ENCODE measurements around the gene TMEM225B. TPM values are rescaled to one million over a fixed set of nuclear protein-coding genes. Genes with fewer than 3 reads are reported as not detected.
"Not testable (repeated sequence)": the region's sequence is repeated elsewhere in the genome, so short reads cannot be mapped to it uniquely, and the experiment has no call there.

TMEM225B gene
- total RNA-seq, 1 experiment from 2014 or later = 0.19 TPM

DNA sequence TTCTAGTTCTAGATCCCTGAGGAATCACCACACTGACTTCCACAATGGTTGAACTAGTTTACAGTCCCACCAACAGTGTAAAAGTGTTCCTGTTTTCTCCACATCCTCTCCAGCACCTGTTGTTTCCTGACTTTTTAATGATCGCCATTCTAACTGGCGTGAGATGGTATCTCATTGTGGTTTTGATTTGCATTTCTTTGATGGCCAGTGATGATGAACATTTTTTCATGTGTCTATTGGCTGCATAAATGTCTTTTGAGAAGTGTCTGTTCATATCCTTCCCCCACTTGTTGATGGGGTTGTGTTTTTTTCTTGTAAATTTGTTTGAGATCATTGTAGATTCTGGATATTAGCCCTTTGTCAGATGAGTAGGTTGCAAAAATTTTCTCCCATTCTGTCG is 56.6 kb downstream of the TMEM225B start:
- not testable (repeated sequence) for DNase-seq (ENCODE audit: low spot score)

DNA sequence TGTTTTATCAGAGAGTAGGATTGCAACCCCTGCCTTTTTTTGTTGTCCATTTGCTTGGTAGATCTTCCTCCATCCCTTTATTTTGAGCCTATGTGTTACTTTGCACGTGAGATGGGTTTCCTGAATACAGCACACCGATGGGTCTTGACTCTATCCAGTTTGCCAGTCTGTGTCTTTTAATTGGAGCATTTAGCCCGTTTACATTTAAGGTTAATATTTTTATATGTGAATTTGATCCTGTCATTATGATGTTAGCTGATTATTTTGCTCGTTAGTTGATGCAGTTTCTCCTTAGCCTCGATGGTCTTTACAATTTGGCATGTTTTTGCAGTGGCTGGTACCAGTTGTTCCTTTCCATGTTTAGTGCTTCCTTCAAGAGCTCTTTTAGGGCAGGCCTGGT is 59.8 kb downstream of the TMEM225B start:
- not testable (repeated sequence) for DNase-seq (ENCODE audit: low spot score)

Other genes with a start within 250 kb of the TMEM225B start
- gene ARPC1B, start 223.5 kb upstream of the TMEM225B start, total RNA-seq (2014; rRNA removed; shearing (Covaris generic)) = 495 and 596 TPM in 2 replicates
- 147 and 170 TPM in 2 replicates for gene PDAP1, start 189.7 kb upstream of the TMEM225B start, total RNA-seq (2014; rRNA removed; shearing (Covaris generic))
- 169 and 186 TPM in 2 replicates for gene BUD31, start 189.3 kb upstream of the TMEM225B start, total RNA-seq (2014; rRNA removed; shearing (Covaris generic))
- 3.5 and 4.8 TPM in 2 replicates for gene PTCD1, start 159.5 kb upstream of the TMEM225B start, total RNA-seq (2014; rRNA removed; shearing (Covaris generic))
- gene CPSF4, start 159.3 kb upstream of the TMEM225B start, total RNA-seq (2014; rRNA removed; shearing (Covaris generic)) = 30.5 and 32.6 TPM in 2 replicates
- gene ATP5MF, start 132.1 kb upstream of the TMEM225B start, total RNA-seq (2014; rRNA removed; shearing (Covaris generic)) = 1,624 and 1,916 TPM in 2 replicates
- 2.0 and 2.7 TPM in 2 replicates for gene ZNF789, start 125.4 kb upstream of the TMEM225B start, total RNA-seq (2014; rRNA removed; shearing (Covaris generic))
- gene ZNF394, start 98.0 kb upstream of the TMEM225B start, total RNA-seq (2014; rRNA removed; shearing (Covaris generic)) = 17.0 and 20.8 TPM in 2 replicates
- 13.6 and 14.7 TPM in 2 replicates for gene ZKSCAN5, start 93.6 kb upstream of the TMEM225B start, total RNA-seq (2014; rRNA removed; shearing (Covaris generic))
- gene FAM200A, start 46.2 kb upstream of the TMEM225B start, total RNA-seq (2014; rRNA removed; shearing (Covaris generic)) = 9.8 and 11.3 TPM in 2 replicates
- 36.4 and 51.2 TPM in 2 replicates for gene ZNF655, start 39.6 kb upstream of the TMEM225B start, total RNA-seq (2014; rRNA removed; shearing (Covaris generic))
- 6.9 and 14.2 TPM in 2 replicates for gene ZSCAN25, start 18.7 kb downstream of the TMEM225B start, total RNA-seq (2014; rRNA removed; shearing (Covaris generic))
- gene CYP3A5, start 81.7 kb downstream of the TMEM225B start, total RNA-seq (2014; rRNA removed; shearing (Covaris generic)) = not detected in 2 replicates
- not detected in 2 replicates for gene CYP3A7, start 136.9 kb downstream of the TMEM225B start, total RNA-seq (2014; rRNA removed; shearing (Covaris generic))
- gene CYP3A4, start 185.9 kb downstream of the TMEM225B start, total RNA-seq (2014; rRNA removed; shearing (Covaris generic)) = not detected in 2 replicates
- gene CYP3A43, start 229.7 kb downstream of the TMEM225B start, total RNA-seq (2014; rRNA removed; shearing (Covaris generic)) = not detected in 2 replicates

All from H4 (cell line).